AG04449 (cell line): Measurements from ENCODE around the gene STRN3.

Source experiments
- CTCF ChIA-PET: fragments of 350-600 bp; formaldehyde crosslinking; extraction: SDS; loops from one replicate; lab custom pipeline; 2021; ENCODE audit warnings: antibody characterized with exemption; lab: Yijun Ruan, JAX
- POLR2A ChIA-PET: fragments of 400-600, 350-600 bp; formaldehyde crosslinking; extraction: SDS; loops from one replicate; lab custom pipeline; 2020; ENCODE audit warnings: antibody characterized with exemption, inconsistent platforms; lab: Yijun Ruan, JAX
- DNase-seq: peaks from one replicate; pipeline ENCODE4 v3.0.0-alpha.2; 2010; ENCODE audit warnings: low read depth, low spot score
- H3K4me3 ChIP-seq: 2 replicates; pipeline ENCODE4 v1.5.1; 2011; ENCODE audit warnings: low read depth, mild to moderate bottlenecking, control low read depth, low read length
- CTCF ChIP-seq: IDR thresholded peaks from one replicate; pipeline ENCODE4 v1.5.1; 2011; ENCODE audit warnings: mild to moderate bottlenecking, moderate library complexity, low read length, control low read depth, inconsistent platforms; ENCODE audit not compliant: insufficient read depth; ENCODE audit errors: missing control alignments

The STRN3 gene

GRCh38 chr14:30848449-30849240 is 177.5 kb downstream of the STRN3 start:
- no peak for DNase-seq
- ChIA-PET CTCF (no interaction called here), POLR2A (no interaction called here)
- no peak for TF ChIP-seq CTCF
- no peak overlapping the region for H3K4me3 ChIP-seq
